Activated naive CD8-positive, alpha-beta T cell treated with anti-CD3 and anti-CD28 coated beads for 36 hours (primary cell): Measurements from ENCODE around the gene BRD3OS. TPM values are rescaled to one million over a fixed set of nuclear protein-coding genes. Genes with fewer than 3 reads are reported as not detected.

Experiments used
- DNase-seq: peaks from one replicate; pipeline ENCODE4 v3.0.0; 2021
- H3K27ac Mint-ChIP-seq: one replicate; pipeline ENCODE4 v1.8.0; 2022; ENCODE audit warnings: mild to moderate bottlenecking, moderate library complexity, mixed read lengths
- H3K27me3 Mint-ChIP-seq: one replicate; pipeline ENCODE4 v1.8.0; 2022; ENCODE audit warnings: mild to moderate bottlenecking, mixed read lengths
- H3K36me3 Mint-ChIP-seq: one replicate; pipeline ENCODE4 v1.8.0; 2021; ENCODE audit warnings: mild to moderate bottlenecking, mixed read lengths
- H3K4me1 Mint-ChIP-seq: one replicate; pipeline ENCODE4 v1.8.0; 2021; ENCODE audit warnings: mixed read lengths
- H3K4me3 Mint-ChIP-seq: one replicate; pipeline ENCODE4 v1.8.0; 2022; ENCODE audit warnings: mild to moderate bottlenecking, moderate library complexity, mixed read lengths
- H3K9me3 Mint-ChIP-seq: one replicate; pipeline ENCODE4 v1.8.0; 2022; ENCODE audit warnings: mixed read lengths
- total RNA-seq, 2 experiments: library from RNA; stranded (reverse); gene quantifications; one replicate each; pipeline ENCODE4 v1.2.3, GENCODE V29; 2021

BRD3OS gene
- total RNA-seq, 2 experiments from 2014 or later, result 12.6 to 12.7 TPM

GRCh38 chr9:134056483-134057306, 31.4 kb downstream of the BRD3OS start:
- no peak for DNase-seq
- H3K9me3 Mint-ChIP-seq, result no peaks in the 10 kb centered on the region
- H3K27ac Mint-ChIP-seq, result no peak overlapping the region
- no peaks in the 10 kb centered on the region for H3K36me3 Mint-ChIP-seq
- no peaks in the 10 kb centered on the region for H3K27me3 Mint-ChIP-seq
- no peak overlapping the region for H3K4me3 Mint-ChIP-seq
- H3K4me1 Mint-ChIP-seq, result peaks cover 17% of the 10 kb centered on the region

- no peaks in the 10 kb centered on the region for H3K36me3 Mint-ChIP-seq
- DNase-seq, result no peak
- H3K27me3 Mint-ChIP-seq, result no peaks in the 10 kb centered on the region
- peaks cover 18% of the 10 kb centered on the region for H3K4me1 Mint-ChIP-seq
- no peak overlapping the region for H3K4me3 Mint-ChIP-seq
- H3K9me3 Mint-ChIP-seq, result no peaks in the 10 kb centered on the region
- H3K27ac Mint-ChIP-seq, result no peak overlapping the region
These were observed 32.0 kb downstream of the BRD3OS start for GRCh38 chr9:134057307-134057657.

GRCh38 chr9:134057751-134058701, 32.7 kb downstream of the BRD3OS start:
- Mint-ChIP-seq H3K4me3 (no peak overlapping the region), H3K9me3 (no peaks in the 10 kb centered on the region), H3K4me1 (peaks cover 23% of the 10 kb centered on the region), H3K36me3 (no peaks in the 10 kb centered on the region), H3K27me3 (no peaks in the 10 kb centered on the region), H3K27ac (no peak overlapping the region)
- no peak for DNase-seq

GRCh38 chr9:134058716-134059115, 33.4 kb downstream of the BRD3OS start:
- Mint-ChIP-seq H3K4me1 (peaks cover 28% of the 10 kb centered on the region), H3K27me3 (no peaks in the 10 kb centered on the region), H3K9me3 (no peaks in the 10 kb centered on the region)

GRCh38 chr9:134059188-134059641, 33.9 kb downstream of the BRD3OS start:
- no peak overlapping the region for H3K4me3 Mint-ChIP-seq
- peaks cover 30% of the 10 kb centered on the region for H3K4me1 Mint-ChIP-seq
- H3K27ac Mint-ChIP-seq, result no peak overlapping the region
- no peaks in the 10 kb centered on the region for H3K9me3 Mint-ChIP-seq
- no peak for DNase-seq
- H3K27me3 Mint-ChIP-seq, result no peaks in the 10 kb centered on the region
- no peaks in the 10 kb centered on the region for H3K36me3 Mint-ChIP-seq

More at GRCh38 chr9:134058716-134059115, 33.4 kb downstream of the BRD3OS start:
- no peak overlapping the region for H3K27ac Mint-ChIP-seq
- H3K36me3 Mint-ChIP-seq, result no peaks in the 10 kb centered on the region
- no peak overlapping the region for H3K4me3 Mint-ChIP-seq
- DNase-seq, result no peak

- Mint-ChIP-seq H3K4me1 (peaks cover 30% of the 10 kb centered on the region), H3K4me3 (no peak overlapping the region), H3K27ac (no peak overlapping the region), H3K27me3 (no peaks in the 10 kb centered on the region), H3K9me3 (no peaks in the 10 kb centered on the region), H3K36me3 (no peaks in the 10 kb centered on the region)
- DNase-seq, result peak; percentile 33
These were observed 34.5 kb downstream of the BRD3OS start for GRCh38 chr9:134059661-134060395.

GRCh38 chr9:134060546-134060945, 35.3 kb downstream of the BRD3OS start:
- H3K4me1 Mint-ChIP-seq, result peaks cover 35% of the 10 kb centered on the region
- H3K4me3 Mint-ChIP-seq, result no peak overlapping the region
- H3K36me3 Mint-ChIP-seq, result no peaks in the 10 kb centered on the region
- no peak overlapping the region for H3K27ac Mint-ChIP-seq
- H3K27me3 Mint-ChIP-seq, result no peaks in the 10 kb centered on the region
- no peak for DNase-seq
- H3K9me3 Mint-ChIP-seq, result no peaks in the 10 kb centered on the region

GRCh38 chr9:134061019-134061687, 35.9 kb downstream of the BRD3OS start:
- H3K9me3 Mint-ChIP-seq, result no peaks in the 10 kb centered on the region
- no peaks in the 10 kb centered on the region for H3K27me3 Mint-ChIP-seq
- no peak for DNase-seq
- no peak overlapping the region for H3K4me3 Mint-ChIP-seq
- peaks cover 40% of the 10 kb centered on the region for H3K4me1 Mint-ChIP-seq
- no peaks in the 10 kb centered on the region for H3K36me3 Mint-ChIP-seq
- H3K27ac Mint-ChIP-seq, result no peak overlapping the region

- H3K36me3 Mint-ChIP-seq, result no peaks in the 10 kb centered on the region
- H3K9me3 Mint-ChIP-seq, result no peaks in the 10 kb centered on the region
- H3K4me3 Mint-ChIP-seq, result no peak overlapping the region
- no peaks in the 10 kb centered on the region for H3K27me3 Mint-ChIP-seq
- no peak for DNase-seq
- peaks cover 41% of the 10 kb centered on the region for H3K4me1 Mint-ChIP-seq
- no peak overlapping the region for H3K27ac Mint-ChIP-seq
These were observed 36.5 kb downstream of the BRD3OS start for GRCh38 chr9:134061688-134062371.

GRCh38 chr9:134062461-134063087, 37.3 kb downstream of the BRD3OS start:
- no peaks in the 10 kb centered on the region for H3K9me3 Mint-ChIP-seq
- no peak overlapping the region for H3K27ac Mint-ChIP-seq
- peaks cover 39% of the 10 kb centered on the region for H3K4me1 Mint-ChIP-seq
- H3K36me3 Mint-ChIP-seq, result no peaks in the 10 kb centered on the region
- no peak overlapping the region for H3K4me3 Mint-ChIP-seq
- no peak for DNase-seq
- no peaks in the 10 kb centered on the region for H3K27me3 Mint-ChIP-seq

GRCh38 chr9:134063088-134063570, 37.8 kb downstream of the BRD3OS start:
- H3K27ac Mint-ChIP-seq, result no peak overlapping the region
- H3K4me3 Mint-ChIP-seq, result no peak overlapping the region
- no peaks in the 10 kb centered on the region for H3K36me3 Mint-ChIP-seq
- DNase-seq, result no peak
- peaks cover 39% of the 10 kb centered on the region for H3K4me1 Mint-ChIP-seq
- H3K27me3 Mint-ChIP-seq, result no peaks in the 10 kb centered on the region
- H3K9me3 Mint-ChIP-seq, result no peaks in the 10 kb centered on the region

- H3K27me3 Mint-ChIP-seq, result peaks cover under 1% of the 10 kb centered on the region
- H3K36me3 Mint-ChIP-seq, result no peaks in the 10 kb centered on the region
- H3K4me3 Mint-ChIP-seq, result no peak overlapping the region
- peaks cover 41% of the 10 kb centered on the region for H3K4me1 Mint-ChIP-seq
- no peak for DNase-seq
- no peak overlapping the region for H3K27ac Mint-ChIP-seq
- no peaks in the 10 kb centered on the region for H3K9me3 Mint-ChIP-seq
These were observed 38.5 kb downstream of the BRD3OS start for GRCh38 chr9:134063571-134064450.

- Mint-ChIP-seq H3K27ac (no peak overlapping the region), H3K27me3 (peaks cover 9% of the 10 kb centered on the region), H3K4me3 (peak overlapping the region; percentile 37), H3K4me1 (peaks cover 47% of the 10 kb centered on the region), H3K9me3 (no peaks in the 10 kb centered on the region), H3K36me3 (no peaks in the 10 kb centered on the region)
- DNase-seq, result no peak
These were observed 39.4 kb downstream of the BRD3OS start for GRCh38 chr9:134064711-134065110.
